Chondrocyte (in vitro differentiated cells): ENCODE measurements around the gene NOX4. TPM values are rescaled to one million over a fixed set of nuclear protein-coding genes. Genes with fewer than 3 reads are reported as not detected.
"Not testable (repeated sequence)": the region's sequence is repeated elsewhere in the genome, so short reads cannot be mapped to it uniquely, and the experiment has no call there.

Experiments
- DNase-seq: peaks from one replicate; pipeline ENCODE4 v3.0.0; 2021; ENCODE audit warnings: mixed read lengths, low spot score
- H3K27ac Mint-ChIP-seq: one replicate; pipeline ENCODE4 v1.8.0; 2021; ENCODE audit warnings: mild to moderate bottlenecking, moderate library complexity, mixed read lengths; ENCODE audit not compliant: unreplicated experiment
- H3K27me3 Mint-ChIP-seq: 2 replicates; pipeline ENCODE4 v1.8.0; 2021; ENCODE audit warnings: low read depth, mixed read lengths
- H3K36me3 Mint-ChIP-seq: 2 replicates; pipeline ENCODE4 v1.8.0; 2021; ENCODE audit warnings: low read depth, mixed read lengths
- H3K4me1 Mint-ChIP-seq: 2 replicates; pipeline ENCODE4 v1.8.0; 2021; ENCODE audit warnings: low read depth, mild to moderate bottlenecking, mixed read lengths
- H3K4me3 Mint-ChIP-seq: one replicate; pipeline ENCODE4 v1.8.0; 2021; ENCODE audit warnings: mild to moderate bottlenecking, moderate library complexity, mixed read lengths; ENCODE audit not compliant: unreplicated experiment
- H3K9me3 Mint-ChIP-seq: 2 replicates; pipeline ENCODE4 v1.8.0; 2021; ENCODE audit warnings: low read depth, mixed read lengths
- CTCF ChIP-seq: fragments of 200-600 bp; sonication (generic); IDR thresholded peaks from 2 replicates; pipeline ENCODE4 v1.5.0; 2021; ENCODE audit warnings: antibody characterized with exemption, mild to moderate bottlenecking, moderate library complexity
- total RNA-seq: library from RNA; stranded (reverse); gene quantifications from 3 replicates; pipeline ENCODE4 v1.2.1, GENCODE V29; 2021

Gene NOX4
- total RNA-seq, 1 donor from 2014 or later: 39.1 TPM

- DNase-seq: peak; percentile 50
- TF ChIP-seq CTCF: peak; percentile 10
- H3K4me1 Mint-ChIP-seq: peaks cover 10% of the 10 kb centered on the region
- H3K9me3 Mint-ChIP-seq: no peaks in the 10 kb centered on the region
- H3K4me3 Mint-ChIP-seq: peak overlapping the region; percentile 58
- H3K27me3 Mint-ChIP-seq: no peaks in the 10 kb centered on the region
- H3K27ac Mint-ChIP-seq: peak overlapping the region; percentile 53
- no peaks in the 10 kb centered on the region for H3K36me3 Mint-ChIP-seq
Measured at GRCh38 chr11:89293965-89294679, 197.1 kb downstream of the NOX4 start.

GRCh38 chr11:89288004-89288403 lies 203.2 kb downstream of the NOX4 start:
- H3K4me3 Mint-ChIP-seq, H3K4me1 Mint-ChIP-seq, H3K27me3 Mint-ChIP-seq, H3K36me3 Mint-ChIP-seq, DNase-seq, H3K9me3 Mint-ChIP-seq, H3K27ac Mint-ChIP-seq: not testable (repeated sequence)

- not testable (repeated sequence) for DNase-seq, H3K27ac Mint-ChIP-seq, H3K27me3 Mint-ChIP-seq, H3K36me3 Mint-ChIP-seq, H3K9me3 Mint-ChIP-seq, H3K4me3 Mint-ChIP-seq, H3K4me1 Mint-ChIP-seq
Measured at GRCh38 chr11:89286601-89287000, 204.6 kb downstream of the NOX4 start.

- not testable (repeated sequence) for H3K27ac Mint-ChIP-seq, H3K36me3 Mint-ChIP-seq, H3K4me1 Mint-ChIP-seq, H3K27me3 Mint-ChIP-seq, H3K4me3 Mint-ChIP-seq, DNase-seq, H3K9me3 Mint-ChIP-seq
Measured at GRCh38 chr11:89281032-89281677, 210.0 kb downstream of the NOX4 start.

GRCh38 chr11:89279176-89279575 lies 212.0 kb downstream of the NOX4 start:
- no peak for DNase-seq
- no peaks in the 10 kb centered on the region for H3K9me3 Mint-ChIP-seq
- no peak overlapping the region for H3K27ac Mint-ChIP-seq
- TF ChIP-seq CTCF: no peak
- no peak overlapping the region for H3K4me3 Mint-ChIP-seq
- H3K36me3 Mint-ChIP-seq: no peaks in the 10 kb centered on the region
- no peaks in the 10 kb centered on the region for H3K4me1 Mint-ChIP-seq
- H3K27me3 Mint-ChIP-seq: no peaks in the 10 kb centered on the region

GRCh38 chr11:89275966-89276365 lies 215.2 kb downstream of the NOX4 start:
- H3K27me3 Mint-ChIP-seq: no peaks in the 10 kb centered on the region
- H3K4me3 Mint-ChIP-seq: no peak overlapping the region
- H3K9me3 Mint-ChIP-seq: peaks cover 15% of the 10 kb centered on the region
- no peak overlapping the region for H3K27ac Mint-ChIP-seq
- H3K4me1 Mint-ChIP-seq: no peaks in the 10 kb centered on the region
- peaks cover 5% of the 10 kb centered on the region for H3K36me3 Mint-ChIP-seq
- no peak for TF ChIP-seq CTCF
- no peak for DNase-seq

Other genes starting within 250 kb of the NOX4 start
- gene TRIM77, start 218.9 kb upstream of the NOX4 start, total RNA-seq: not detected in 3 replicates